T1000 (cell line): ENCODE results near the gene DNAAF1.
"Not testable (repeated sequence)": the region's sequence is repeated elsewhere in the genome, so short reads cannot be mapped to it uniquely, and the experiment has no call there.

Source experiments
- DNase-seq: peaks from one replicate; lab custom pipeline; 2025; ENCODE audit warnings: mixed read lengths; lab: John Stamatoyannopoulos, UW

The DNAAF1 gene

GRCh38 chr16:84212154-84212553 lies 67.0 kb downstream of the DNAAF1 start:
- DNase-seq = no peak

- no peak for DNase-seq
These were observed 67.5 kb downstream of the DNAAF1 start for GRCh38 chr16:84212631-84213030.

- DNase-seq = no peak
These were observed 69.5 kb downstream of the DNAAF1 start for GRCh38 chr16:84214451-84215066.

GRCh38 chr16:84215531-84215930 lies 70.4 kb downstream of the DNAAF1 start:
- DNase-seq = no peak

- not testable (repeated sequence) for DNase-seq
These were observed 71.0 kb downstream of the DNAAF1 start for GRCh38 chr16:84216144-84216543.

- DNase-seq = no peak
These were observed 73.2 kb downstream of the DNAAF1 start for GRCh38 chr16:84218176-84218823.

- DNase-seq = no peak
These were observed 73.8 kb downstream of the DNAAF1 start for GRCh38 chr16:84218956-84219355.

- DNase-seq = no peak
These were observed 75.7 kb downstream of the DNAAF1 start for GRCh38 chr16:84220851-84221250.

- no peak for DNase-seq
These were observed 78.3 kb downstream of the DNAAF1 start for GRCh38 chr16:84223456-84223855.

- DNase-seq = no peak
These were observed 79.4 kb downstream of the DNAAF1 start for GRCh38 chr16:84224554-84224953.

GRCh38 chr16:84225126-84225525 lies 80.0 kb downstream of the DNAAF1 start:
- no peak for DNase-seq

- DNase-seq = no peak
These were observed 80.5 kb downstream of the DNAAF1 start for GRCh38 chr16:84225571-84225970.

- no peak for DNase-seq
These were observed 80.9 kb downstream of the DNAAF1 start for GRCh38 chr16:84226026-84226425.
